SK-N-SH treated with all-trans-retinoic acid at 6 μM for 48 hours (cell line): ENCODE measurements around the gene UGT1A10.

ENCODE experiments used
- ATAC-seq: fragments of 200-7000 bp; cut with Tn5 transposase; 3 replicates; pipeline ENCODE4 v1.9.1; 2020; ENCODE audit warnings: mild to moderate bottlenecking, moderate library complexity
- BACH2 ChIP-seq: fragments of 250-450 bp; sonication (Bioruptor Pico); IDR thresholded peaks from 2 replicates; pipeline ENCODE4 v1.9.0; 2021; ENCODE audit warnings: mild to moderate bottlenecking, borderline replicate concordance
- CSDC2 ChIP-seq: fragments of 250-450 bp; sonication (Bioruptor Pico); IDR thresholded peaks from 2 replicates; pipeline ENCODE4 v1.5.0; 2020; ENCODE audit warnings: mild to moderate bottlenecking, moderate library complexity
- ESRRG ChIP-seq: fragments of 250-450 bp; sonication (Bioruptor Pico); IDR thresholded peaks from 2 replicates; pipeline ENCODE4 v1.6.1; 2021; ENCODE audit warnings: mild to moderate bottlenecking
- GLIS3 ChIP-seq: fragments of 250-450 bp; sonication (Bioruptor Pico); IDR thresholded peaks from 2 replicates; pipeline ENCODE4 v1.5.0; 2020; ENCODE audit warnings: mild to moderate bottlenecking, moderate library complexity
- ISL1 ChIP-seq: fragments of 250-450 bp; sonication (Bioruptor Pico); IDR thresholded peaks from 2 replicates; pipeline ENCODE4 v2.1.2; 2022; ENCODE audit warnings: mild to moderate bottlenecking, moderate library complexity
- OSR1 ChIP-seq: fragments of 250-450 bp; sonication (Bioruptor Pico); IDR thresholded peaks from 2 replicates; pipeline ENCODE4 v1.8.0; 2022; ENCODE audit warnings: moderate library complexity, mild to moderate bottlenecking, inconsistent platforms
- PPARA ChIP-seq: fragments of 250-450 bp; sonication (Bioruptor Pico); IDR thresholded peaks from 2 replicates; pipeline ENCODE4 v1.5.0; 2020; ENCODE audit warnings: mild to moderate bottlenecking, borderline replicate concordance
- RARB ChIP-seq: fragments of 250-450 bp; sonication (Bioruptor Pico); IDR thresholded peaks from 2 replicates; pipeline ENCODE4 v1.8.0; 2021; ENCODE audit warnings: mild to moderate bottlenecking, moderate library complexity
- SNAI2 ChIP-seq: fragments of 250-450 bp; sonication (Bioruptor Pico); IDR thresholded peaks from 2 replicates; pipeline ENCODE4 v1.5.0; 2020; ENCODE audit warnings: mild to moderate bottlenecking, moderate library complexity
- TCF4 ChIP-seq: fragments of 250-450 bp; sonication (Bioruptor Pico); IDR thresholded peaks from 2 replicates; pipeline ENCODE4 v1.8.0; 2021; ENCODE audit warnings: mild to moderate bottlenecking, moderate library complexity, borderline replicate concordance
- TOX ChIP-seq: fragments of 250-450 bp; sonication (Bioruptor Pico); IDR thresholded peaks from 2 replicates; pipeline ENCODE4 v1.8.0; 2021; ENCODE audit warnings: mild to moderate bottlenecking, moderate library complexity, borderline replicate concordance
- ZC3H10 ChIP-seq: fragments of 250-450 bp; sonication (Bioruptor Pico); IDR thresholded peaks from 2 replicates; pipeline ENCODE4 v1.5.1; 2021; ENCODE audit warnings: mild to moderate bottlenecking, moderate library complexity
- ZFP3 ChIP-seq: fragments of 250-450 bp; sonication (Bioruptor Pico); IDR thresholded peaks from 2 replicates; pipeline ENCODE4 v1.5.0; 2020; ENCODE audit warnings: mild to moderate bottlenecking, moderate library complexity
- ZNF565 ChIP-seq: fragments of 450-650 bp; formaldehyde crosslinking; conservative IDR thresholded peaks from 2 replicates; pipeline ENCODE4 v1.5.0; 2020; ENCODE audit warnings: low read depth, mild to moderate bottlenecking, moderate library complexity
- ZNF70 ChIP-seq: fragments of 450-650 bp; formaldehyde crosslinking; IDR thresholded peaks from 2 replicates; pipeline ENCODE4 v1.5.0; 2020; ENCODE audit warnings: mild to moderate bottlenecking, moderate library complexity
- ZNF8 ChIP-seq: fragments of 450-650 bp; formaldehyde crosslinking; IDR thresholded peaks from 2 replicates; pipeline ENCODE4 v1.5.0; 2020; ENCODE audit warnings: mild to moderate bottlenecking, moderate library complexity
- TF ChIP-seq, protein P1 (sequence below): fragments of 250-450 bp; sonication (Bioruptor Pico); IDR thresholded peaks from 2 replicates; pipeline ENCODE4 v1.8.0; 2020; ENCODE audit warnings: mild to moderate bottlenecking, moderate library complexity, borderline replicate concordance
- TF ChIP-seq, protein P2 (sequence below): fragments of 250-450 bp; sonication (Bioruptor Pico); IDR thresholded peaks from 2 replicates; pipeline ENCODE4 v1.5.1; 2020; ENCODE audit warnings: low read depth, mild to moderate bottlenecking, moderate library complexity
- TF ChIP-seq, protein P3 (sequence below): fragments of 250-450 bp; sonication (Bioruptor Pico); IDR thresholded peaks from 2 replicates; pipeline ENCODE4 v1.8.0; 2021; ENCODE audit warnings: low read depth, mild to moderate bottlenecking, moderate library complexity, borderline replicate concordance
- TF ChIP-seq, protein P4 (sequence below): fragments of 250-450 bp; sonication (Bioruptor Pico); IDR thresholded peaks from 2 replicates; pipeline ENCODE4 v1.5.1; 2021; ENCODE audit warnings: mild to moderate bottlenecking, moderate library complexity
- TF ChIP-seq, protein P5 (sequence below): fragments of 250-450 bp; sonication (Bioruptor Pico); IDR thresholded peaks from 2 replicates; pipeline ENCODE4 v1.5.0; 2020; ENCODE audit warnings: mild to moderate bottlenecking, moderate library complexity

UGT1A10 gene

DNA sequence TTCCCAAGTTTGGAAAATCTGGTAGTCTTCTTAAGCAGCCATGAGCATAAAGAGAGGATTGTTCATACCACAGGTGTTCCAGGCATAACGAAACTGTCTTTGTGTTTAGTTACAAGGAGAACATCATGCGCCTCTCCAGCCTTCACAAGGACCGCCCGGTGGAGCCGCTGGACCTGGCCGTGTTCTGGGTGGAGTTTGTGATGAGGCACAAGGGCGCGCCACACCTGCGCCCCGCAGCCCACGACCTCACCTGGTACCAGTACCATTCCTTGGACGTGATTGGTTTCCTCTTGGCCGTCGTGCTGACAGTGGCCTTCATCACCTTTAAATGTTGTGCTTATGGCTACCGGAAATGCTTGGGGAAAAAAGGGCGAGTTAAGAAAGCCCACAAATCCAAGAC lies 135.9 kb downstream of the UGT1A10 start:
- no peak for ATAC-seq
- TF ChIP-seq CSDC2 (CRISPR knock-in tag) (no peak), ZNF8 (CRISPR knock-in tag) (no peak), ZNF70 (CRISPR knock-in tag) (no peak), ZC3H10 (CRISPR knock-in tag) (no peak), PPARA (CRISPR knock-in tag) (no peak), OSR1 (CRISPR knock-in tag) (no peak), ISL1 (no peak), GLIS3 (CRISPR knock-in tag) (no peak)
- TF ChIP-seq, protein P1, sequence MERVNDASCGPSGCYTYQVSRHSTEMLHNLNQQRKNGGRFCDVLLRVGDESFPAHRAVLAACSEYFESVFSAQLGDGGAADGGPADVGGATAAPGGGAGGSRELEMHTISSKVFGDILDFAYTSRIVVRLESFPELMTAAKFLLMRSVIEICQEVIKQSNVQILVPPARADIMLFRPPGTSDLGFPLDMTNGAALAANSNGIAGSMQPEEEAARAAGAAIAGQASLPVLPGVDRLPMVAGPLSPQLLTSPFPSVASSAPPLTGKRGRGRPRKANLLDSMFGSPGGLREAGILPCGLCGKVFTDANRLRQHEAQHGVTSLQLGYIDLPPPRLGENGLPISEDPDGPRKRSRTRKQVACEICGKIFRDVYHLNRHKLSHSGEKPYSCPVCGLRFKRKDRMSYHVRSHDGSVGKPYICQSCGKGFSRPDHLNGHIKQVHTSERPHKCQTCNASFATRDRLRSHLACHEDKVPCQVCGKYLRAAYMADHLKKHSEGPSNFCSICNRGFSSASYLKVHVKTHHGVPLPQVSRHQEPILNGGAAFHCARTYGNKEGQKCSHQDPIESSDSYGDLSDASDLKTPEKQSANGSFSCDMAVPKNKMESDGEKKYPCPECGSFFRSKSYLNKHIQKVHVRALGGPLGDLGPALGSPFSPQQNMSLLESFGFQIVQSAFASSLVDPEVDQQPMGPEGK (CRISPR knock-in tag): no peak
- TF ChIP-seq, protein P2, sequence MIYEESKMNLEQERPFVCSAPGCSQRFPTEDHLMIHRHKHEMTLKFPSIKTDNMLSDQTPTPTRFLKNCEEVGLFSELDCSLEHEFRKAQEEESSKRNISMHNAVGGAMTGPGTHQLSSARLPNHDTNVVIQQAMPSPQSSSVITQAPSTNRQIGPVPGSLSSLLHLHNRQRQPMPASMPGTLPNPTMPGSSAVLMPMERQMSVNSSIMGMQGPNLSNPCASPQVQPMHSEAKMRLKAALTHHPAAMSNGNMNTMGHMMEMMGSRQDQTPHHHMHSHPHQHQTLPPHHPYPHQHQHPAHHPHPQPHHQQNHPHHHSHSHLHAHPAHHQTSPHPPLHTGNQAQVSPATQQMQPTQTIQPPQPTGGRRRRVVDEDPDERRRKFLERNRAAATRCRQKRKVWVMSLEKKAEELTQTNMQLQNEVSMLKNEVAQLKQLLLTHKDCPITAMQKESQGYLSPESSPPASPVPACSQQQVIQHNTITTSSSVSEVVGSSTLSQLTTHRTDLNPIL (CRISPR knock-in tag): no peak

DNA sequence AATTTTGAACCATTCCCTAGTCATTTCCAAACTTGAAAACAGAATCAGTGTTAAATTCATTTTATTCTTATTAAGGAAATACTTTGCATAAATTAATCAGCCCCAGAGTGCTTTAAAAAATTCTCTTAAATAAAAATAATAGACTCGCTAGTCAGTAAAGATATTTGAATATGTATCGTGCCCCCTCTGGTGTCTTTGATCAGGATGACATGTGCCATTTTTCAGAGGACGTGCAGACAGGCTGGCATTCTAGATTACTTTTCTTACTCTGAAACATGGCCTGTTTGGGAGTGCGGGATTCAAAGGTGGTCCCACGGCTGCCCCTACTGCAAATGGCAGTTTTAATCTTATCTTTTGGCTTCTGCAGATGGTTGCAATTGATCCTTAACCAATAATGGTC lies 136.3 kb downstream of the UGT1A10 start:
- no peak for ATAC-seq
- TF ChIP-seq BACH2: no peak
- no peak for TF ChIP-seq PPARA (CRISPR knock-in tag)
- TF ChIP-seq, protein P2 (CRISPR knock-in tag): no peak
- TF ChIP-seq, protein P1 (CRISPR knock-in tag): no peak
- no peak for TF ChIP-seq ZNF565
- TF ChIP-seq, protein P3, sequence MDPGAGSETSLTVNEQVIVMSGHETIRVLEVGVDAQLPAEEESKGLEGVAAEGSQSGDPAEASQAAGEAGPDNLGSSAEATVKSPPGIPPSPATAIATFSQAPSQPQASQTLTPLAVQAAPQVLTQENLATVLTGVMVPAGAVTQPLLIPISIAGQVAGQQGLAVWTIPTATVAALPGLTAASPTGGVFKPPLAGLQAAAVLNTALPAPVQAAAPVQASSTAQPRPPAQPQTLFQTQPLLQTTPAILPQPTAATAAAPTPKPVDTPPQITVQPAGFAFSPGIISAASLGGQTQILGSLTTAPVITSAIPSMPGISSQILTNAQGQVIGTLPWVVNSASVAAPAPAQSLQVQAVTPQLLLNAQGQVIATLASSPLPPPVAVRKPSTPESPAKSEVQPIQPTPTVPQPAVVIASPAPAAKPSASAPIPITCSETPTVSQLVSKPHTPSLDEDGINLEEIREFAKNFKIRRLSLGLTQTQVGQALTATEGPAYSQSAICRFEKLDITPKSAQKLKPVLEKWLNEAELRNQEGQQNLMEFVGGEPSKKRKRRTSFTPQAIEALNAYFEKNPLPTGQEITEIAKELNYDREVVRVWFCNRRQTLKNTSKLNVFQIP (CRISPR knock-in tag): no peak
- no peak for TF ChIP-seq RARB (CRISPR knock-in tag)

DNA sequence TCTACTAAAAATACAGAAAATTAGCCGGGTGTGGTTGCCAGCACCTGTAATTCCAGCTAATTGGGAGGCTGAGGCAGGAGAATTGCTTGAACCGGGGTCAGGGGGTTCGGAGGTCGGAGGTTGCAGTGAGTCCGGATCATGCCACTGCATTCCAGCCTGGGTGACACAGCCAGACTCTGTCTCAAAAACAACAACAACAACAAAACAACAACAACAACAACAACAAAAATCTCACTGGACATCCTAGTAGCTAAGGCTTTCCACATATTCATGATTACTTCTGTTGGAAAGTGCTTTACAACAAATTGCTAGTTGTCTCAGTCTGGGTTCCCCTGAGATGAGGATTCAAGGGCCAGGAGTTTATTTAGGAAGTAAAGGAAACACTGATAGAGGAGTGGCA lies 137.6 kb downstream of the UGT1A10 start:
- no peak for ATAC-seq
- TF ChIP-seq OSR1 (CRISPR knock-in tag): no peak
- TF ChIP-seq TOX (CRISPR knock-in tag): no peak
- TF ChIP-seq, protein P2 (CRISPR knock-in tag): no peak
- TF ChIP-seq ZNF565: no peak
- no peak for TF ChIP-seq TCF4
- TF ChIP-seq SNAI2 (CRISPR knock-in tag): no peak
- no peak for TF ChIP-seq BACH2
- no peak for TF ChIP-seq ZFP3 (CRISPR knock-in tag)
- no peak for TF ChIP-seq ZC3H10 (CRISPR knock-in tag)
- TF ChIP-seq CSDC2 (CRISPR knock-in tag): no peak
- TF ChIP-seq ZNF70 (CRISPR knock-in tag): no peak
- no peak for TF ChIP-seq ESRRG (CRISPR knock-in tag)
- TF ChIP-seq ISL1: no peak
- TF ChIP-seq, protein P4, sequence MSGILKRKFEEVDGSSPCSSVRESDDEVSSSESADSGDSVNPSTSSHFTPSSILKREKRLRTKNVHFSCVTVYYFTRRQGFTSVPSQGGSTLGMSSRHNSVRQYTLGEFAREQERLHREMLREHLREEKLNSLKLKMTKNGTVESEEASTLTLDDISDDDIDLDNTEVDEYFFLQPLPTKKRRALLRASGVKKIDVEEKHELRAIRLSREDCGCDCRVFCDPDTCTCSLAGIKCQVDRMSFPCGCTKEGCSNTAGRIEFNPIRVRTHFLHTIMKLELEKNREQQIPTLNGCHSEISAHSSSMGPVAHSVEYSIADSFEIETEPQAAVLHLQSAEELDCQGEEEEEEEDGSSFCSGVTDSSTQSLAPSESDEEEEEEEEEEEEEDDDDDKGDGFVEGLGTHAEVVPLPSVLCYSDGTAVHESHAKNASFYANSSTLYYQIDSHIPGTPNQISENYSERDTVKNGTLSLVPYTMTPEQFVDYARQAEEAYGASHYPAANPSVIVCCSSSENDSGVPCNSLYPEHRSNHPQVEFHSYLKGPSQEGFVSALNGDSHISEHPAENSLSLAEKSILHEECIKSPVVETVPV: no peak
- TF ChIP-seq GLIS3 (CRISPR knock-in tag): no peak
- TF ChIP-seq PPARA (CRISPR knock-in tag): no peak
- TF ChIP-seq, protein P3 (CRISPR knock-in tag): no peak
- TF ChIP-seq, protein P5, sequence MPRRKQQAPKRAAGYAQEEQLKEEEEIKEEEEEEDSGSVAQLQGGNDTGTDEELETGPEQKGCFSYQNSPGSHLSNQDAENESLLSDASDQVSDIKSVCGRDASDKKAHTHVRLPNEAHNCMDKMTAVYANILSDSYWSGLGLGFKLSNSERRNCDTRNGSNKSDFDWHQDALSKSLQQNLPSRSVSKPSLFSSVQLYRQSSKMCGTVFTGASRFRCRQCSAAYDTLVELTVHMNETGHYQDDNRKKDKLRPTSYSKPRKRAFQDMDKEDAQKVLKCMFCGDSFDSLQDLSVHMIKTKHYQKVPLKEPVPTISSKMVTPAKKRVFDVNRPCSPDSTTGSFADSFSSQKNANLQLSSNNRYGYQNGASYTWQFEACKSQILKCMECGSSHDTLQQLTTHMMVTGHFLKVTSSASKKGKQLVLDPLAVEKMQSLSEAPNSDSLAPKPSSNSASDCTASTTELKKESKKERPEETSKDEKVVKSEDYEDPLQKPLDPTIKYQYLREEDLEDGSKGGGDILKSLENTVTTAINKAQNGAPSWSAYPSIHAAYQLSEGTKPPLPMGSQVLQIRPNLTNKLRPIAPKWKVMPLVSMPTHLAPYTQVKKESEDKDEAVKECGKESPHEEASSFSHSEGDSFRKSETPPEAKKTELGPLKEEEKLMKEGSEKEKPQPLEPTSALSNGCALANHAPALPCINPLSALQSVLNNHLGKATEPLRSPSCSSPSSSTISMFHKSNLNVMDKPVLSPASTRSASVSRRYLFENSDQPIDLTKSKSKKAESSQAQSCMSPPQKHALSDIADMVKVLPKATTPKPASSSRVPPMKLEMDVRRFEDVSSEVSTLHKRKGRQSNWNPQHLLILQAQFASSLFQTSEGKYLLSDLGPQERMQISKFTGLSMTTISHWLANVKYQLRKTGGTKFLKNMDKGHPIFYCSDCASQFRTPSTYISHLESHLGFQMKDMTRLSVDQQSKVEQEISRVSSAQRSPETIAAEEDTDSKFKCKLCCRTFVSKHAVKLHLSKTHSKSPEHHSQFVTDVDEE: no peak
